Activated CD4-positive, CD25-positive, alpha-beta regulatory T cell treated with anti-CD3 and anti-CD28 coated beads, Interleukin-2, amount 50 U/mL, for 72 hours (primary cell): ENCODE measurements around the gene KY.

ENCODE experiments used
- DNase-seq: peaks from one replicate; pipeline ENCODE4 v3.0.0; 2021

Gene KY

GRCh38 chr3:134650431-134651346 lies at the start of gene KY:
Gene KY (minus strand): TSS chr3:134651022. CDS start chr3:134650960, 62 bp downstream.
- DNase-seq, result no peak

GRCh38 chr3:134699721-134700120 lies 48.9 kb upstream of the KY start:
- no peak for DNase-seq

GRCh38 chr3:134699141-134699711 lies 48.4 kb upstream of the KY start:
- no peak for DNase-seq

- DNase-seq, result no peak
Measured at GRCh38 chr3:134697830-134698689, 47.2 kb upstream of the KY start.

GRCh38 chr3:134696155-134696554 lies 45.3 kb upstream of the KY start:
- DNase-seq, result no peak

- no peak for DNase-seq
Measured at GRCh38 chr3:134694946-134695543, 44.2 kb upstream of the KY start.

GRCh38 chr3:134694466-134694865 lies 43.6 kb upstream of the KY start:
- no peak for DNase-seq

- no peak for DNase-seq
Measured at GRCh38 chr3:134693804-134694203, 43.0 kb upstream of the KY start.

GRCh38 chr3:134693226-134693625 lies 42.4 kb upstream of the KY start:
- DNase-seq, result no peak

GRCh38 chr3:134690226-134690625 lies 39.4 kb upstream of the KY start:
- no peak for DNase-seq

GRCh38 chr3:134687642-134688041 lies 36.8 kb upstream of the KY start:
- no peak for DNase-seq

- DNase-seq, result no peak
Measured at GRCh38 chr3:134685929-134686802, 35.3 kb upstream of the KY start.

GRCh38 chr3:134682196-134682880 lies 31.5 kb upstream of the KY start:
- no peak for DNase-seq

- no peak for DNase-seq
Measured at GRCh38 chr3:134681522-134681900, 30.7 kb upstream of the KY start.

- no peak for DNase-seq
Measured at GRCh38 chr3:134680796-134681521, 30.1 kb upstream of the KY start.

GRCh38 chr3:134677987-134678308 lies 27.1 kb upstream of the KY start:
- DNase-seq, result no peak

- no peak for DNase-seq
Measured at GRCh38 chr3:134677196-134677986, 26.6 kb upstream of the KY start.

GRCh38 chr3:134675726-134676256 lies 25.0 kb upstream of the KY start:
- no peak for DNase-seq

GRCh38 chr3:134672571-134672970 lies 21.7 kb upstream of the KY start:
- no peak for DNase-seq

- DNase-seq, result no peak
Measured at GRCh38 chr3:134667956-134668355, 17.1 kb upstream of the KY start.
